H1 (cell line): ENCODE results near the gene TMEM165. TPM values are rescaled to one million over a fixed set of nuclear protein-coding genes. Genes with fewer than 3 reads are reported as not detected.

Experiments used
- CTCF ChIA-PET: fragments of 300-600 bp; sonication (Branson Sonifier 250); formaldehyde crosslinking; loops from one replicate; lab custom pipeline; 2021; ENCODE audit not compliant: partially characterized antibody; lab: Charles Lee
- POLR2A ChIA-PET: fragments of 300-600 bp; sonication (Branson Sonifier 250); formaldehyde crosslinking; loops from one replicate; lab custom pipeline; 2021; ENCODE audit warnings: inconsistent platforms; ENCODE audit not compliant: partially characterized antibody; lab: Charles Lee
- DNase-seq, 2 experiments: peaks; one replicate each; pipeline versions ENCODE4 v3.0.0 to v3.0.0-alpha.2; 2010 to 2022; ENCODE audit warnings: low spot score in 2 of 2, low read depth in 1 of 2, mixed read lengths in 1 of 2
- FAIRE-seq: peaks from 2 replicates; lab custom pipeline; 2011; peaks lifted over from hg19 to GRCh38; lab: Jason Lieb, UNC
- H2AFZ ChIP-seq: 2 replicates; pipeline ENCODE4 v1.8.1; 2012; ENCODE audit warnings: low read length, inconsistent platforms
- H2AK5ac ChIP-seq: 2 replicates; pipeline ENCODE4 v1.6.1; 2013; ENCODE audit warnings: low read depth, low read length
- H2BK120ac ChIP-seq: replicated peaks from 2 replicates; pipeline ENCODE3; 2013; ENCODE audit warnings: low read depth, low read length, inconsistent platforms
- H2BK12ac ChIP-seq: 2 replicates; pipeline ENCODE4 v1.6.1; 2013; ENCODE audit warnings: low read depth, low read length
- H2BK15ac ChIP-seq: 2 replicates; pipeline ENCODE4 v1.6.1; 2013; ENCODE audit warnings: low read length
- H2BK20ac ChIP-seq: 2 replicates; pipeline ENCODE4 v1.6.1; 2013; ENCODE audit warnings: low read length
- H2BK5ac ChIP-seq: 2 replicates; pipeline ENCODE4 v1.6.1; 2013; ENCODE audit warnings: low read depth, low read length
- H3K14ac ChIP-seq: 2 replicates; pipeline ENCODE4 v1.6.1; 2013; ENCODE audit warnings: inconsistent platforms; ENCODE audit not compliant: insufficient read length
- H3K18ac ChIP-seq: 2 replicates; pipeline ENCODE4 v1.6.1; 2013; ENCODE audit warnings: low read length; ENCODE audit errors: extremely low read depth
- H3K23ac ChIP-seq: 2 replicates; pipeline ENCODE4 v1.6.1; 2013; ENCODE audit warnings: inconsistent platforms; ENCODE audit not compliant: insufficient read length
- H3K23me2 ChIP-seq: 2 replicates; pipeline ENCODE4 v1.6.1; 2013; ENCODE audit warnings: low read depth, low read length
- H3K27ac ChIP-seq: 2 replicates; pipeline ENCODE4 v1.6.1; 2011; ENCODE audit warnings: low read depth, low read length, inconsistent platforms
- H3K27me3 ChIP-seq, 4 experiments: replicated peaks in 1 of 4; 1 replicate in 1 of 4; 2 replicates in 3 of 4; pipeline versions ENCODE4 v1.6.1 to v1.8.1; 2011 to 2013; ENCODE audit warnings: low read length in 3 of 4, mild to moderate bottlenecking in 3 of 4, inconsistent platforms in 2 of 4, mixed read lengths in 2 of 4, moderate library complexity in 1 of 4; ENCODE audit not compliant: control insufficient read depth in 3 of 4, insufficient read depth in 3 of 4; ENCODE audit errors: extremely low read depth in 1 of 4
- H3K36me3 ChIP-seq, 4 experiments: 2 replicates each; pipeline versions ENCODE4 v1.6.1 to v1.8.1; 2011 to 2013; ENCODE audit warnings: mild to moderate bottlenecking in 4 of 4, low read length in 3 of 4, moderate library complexity in 2 of 4, control low read depth in 1 of 4, inconsistent platforms in 1 of 4; ENCODE audit not compliant: insufficient read depth in 4 of 4, control insufficient read depth in 2 of 4
- H3K4ac ChIP-seq: replicated peaks from 2 replicates; pipeline ENCODE3; 2013; ENCODE audit warnings: low read length, low read depth, mixed read lengths, inconsistent platforms; ENCODE audit not compliant: insufficient read length
- H3K4me1 ChIP-seq, 4 experiments: replicated peaks in 1 of 4; 1 replicate in 1 of 4; 2 replicates in 3 of 4; pipeline versions ENCODE4 v1.6.1 to v1.8.1; 2011 to 2013; ENCODE audit warnings: low read length in 3 of 4, inconsistent platforms in 2 of 4, mixed read lengths in 1 of 4; ENCODE audit not compliant: insufficient read depth in 4 of 4, control insufficient read depth in 3 of 4
- H3K4me2 ChIP-seq, 2 experiments: 2 replicates each; pipeline versions ENCODE4 v1.6.1 to v1.8.1; 2011 to 2013; ENCODE audit warnings: low read depth in 2 of 2, low read length in 2 of 2, control low read depth in 1 of 2, inconsistent platforms in 1 of 2, mild to moderate bottlenecking in 1 of 2; ENCODE audit not compliant: insufficient read depth in 1 of 2
- H3K4me3 ChIP-seq, 4 experiments: fragments of 200-600, 300-600 bp in 1 of 4; sonication (generic), shearing (Covaris generic), sonication (Bioruptor Twin) in 1 of 4; 2 replicates each; pipeline versions ENCODE4 v1.5.1 to v1.8.1; 2011 to 2016; ENCODE audit warnings: low read length in 4 of 4, low read depth in 3 of 4, control low read depth in 2 of 4, inconsistent platforms in 2 of 4, mild to moderate bottlenecking in 2 of 4, mixed read lengths in 1 of 4, moderate library complexity in 1 of 4; ENCODE audit not compliant: insufficient read depth in 2 of 4; ENCODE audit errors: extremely low read depth in 1 of 4
- H3K56ac ChIP-seq: replicated peaks from 2 replicates; pipeline ENCODE3; 2013; ENCODE audit warnings: low read depth, mild to moderate bottlenecking, mixed read lengths, low read length, inconsistent platforms; ENCODE audit not compliant: insufficient read length
- H3K79me1 ChIP-seq: 2 replicates; pipeline ENCODE4 v1.6.1; 2013; ENCODE audit warnings: low read depth, low read length, control low read depth
- H3K79me2 ChIP-seq, 2 experiments: 2 replicates each; pipeline versions ENCODE4 v1.6.1 to v1.8.1; 2012 to 2013; ENCODE audit warnings: low read length in 2 of 2, mild to moderate bottlenecking in 2 of 2, inconsistent platforms in 1 of 2; ENCODE audit not compliant: insufficient read depth in 2 of 2, control insufficient read depth in 1 of 2
- H3K9ac ChIP-seq, 4 experiments: replicated peaks in 1 of 4; 1 replicate in 1 of 4; 2 replicates in 3 of 4; pipeline versions ENCODE4 v1.6.1 to v1.8.1; 2011 to 2013; ENCODE audit warnings: low read depth in 3 of 4, low read length in 3 of 4, control low read depth in 2 of 4, mild to moderate bottlenecking in 2 of 4, moderate library complexity in 2 of 4, inconsistent platforms in 1 of 4; ENCODE audit errors: extremely low read depth in 1 of 4
- H3K9me3 ChIP-seq, 2 experiments: 2 replicates each; pipeline versions ENCODE4 v1.6.1 to v1.8.1; 2012 to 2013; ENCODE audit warnings: mild to moderate bottlenecking in 2 of 2, moderate library complexity in 2 of 2, control low read depth in 1 of 2, inconsistent platforms in 1 of 2, low read depth in 1 of 2, low read length in 1 of 2, mixed read lengths in 1 of 2; ENCODE audit not compliant: insufficient read depth in 2 of 2
- H4K20me1 ChIP-seq, 2 experiments: replicated peaks in 1 of 2; 2 replicates each; pipeline versions ENCODE3 to v1.8.1; 2011 to 2013; ENCODE audit warnings: inconsistent platforms in 2 of 2, low read length in 2 of 2, mild to moderate bottlenecking in 1 of 2; ENCODE audit not compliant: insufficient read depth in 2 of 2, control insufficient read depth in 1 of 2
- H4K5ac ChIP-seq: 2 replicates; pipeline ENCODE4 v1.6.1; 2013; ENCODE audit warnings: low read length, low read depth, mixed read lengths, inconsistent platforms; ENCODE audit not compliant: insufficient read length
- H4K8ac ChIP-seq: 2 replicates; pipeline ENCODE4 v1.8.0; 2013; ENCODE audit warnings: mild to moderate bottlenecking, moderate library complexity, low read length, inconsistent platforms; ENCODE audit not compliant: insufficient read depth; ENCODE audit errors: extremely low read depth
- H4K91ac ChIP-seq: replicated peaks from 2 replicates; pipeline ENCODE3; 2013; ENCODE audit warnings: low read length, mixed read lengths, inconsistent platforms; ENCODE audit not compliant: insufficient read length
- CBX5 ChIP-seq: fragments of 300-800, 300-1000 bp; sonication (generic); IDR thresholded peaks from 2 replicates; pipeline ENCODE4 v1.7.1; 2016; ENCODE audit warnings: antibody characterized with exemption, low read length, low read depth
- HDAC6 ChIP-seq: IDR thresholded peaks from one replicate; pipeline ENCODE4 v1.7.1; 2012; ENCODE audit warnings: low read depth, mild to moderate bottlenecking, inconsistent platforms, low read length, moderate library complexity
- JUN ChIP-seq: IDR thresholded peaks from 2 replicates; pipeline ENCODE4 v1.6.1; 2011; ENCODE audit warnings: low read depth, mild to moderate bottlenecking, improper control_type of control experiment, low read length
- JUND ChIP-seq: IDR thresholded peaks from 2 replicates; pipeline ENCODE4 v1.6.1; 2011; ENCODE audit warnings: mild to moderate bottlenecking, improper control_type of control experiment, low read length
- KDM4A ChIP-seq: IDR thresholded peaks from one replicate; pipeline ENCODE4 v1.7.1; 2012; ENCODE audit warnings: low read depth, mild to moderate bottlenecking, moderate library complexity, low read length, inconsistent platforms; ENCODE audit not compliant: severe bottlenecking
- POLR2A ChIP-seq, 2 experiments: IDR thresholded peaks; 1 replicate in 1 of 2; 2 replicates in 1 of 2; pipeline ENCODE4 v1.6.1; 2011; ENCODE audit warnings: low read depth in 2 of 2, low read length in 2 of 2, mild to moderate bottlenecking in 2 of 2; ENCODE audit errors: control extremely low read depth in 1 of 2
- SP2 ChIP-seq: IDR thresholded peaks from 2 replicates; pipeline ENCODE4 v1.6.1; 2012; ENCODE audit warnings: mild to moderate bottlenecking, low read length, inconsistent platforms
- SUZ12 ChIP-seq: fragments of 200-600 bp; sonication (generic); IDR thresholded peaks from 2 replicates; pipeline ENCODE4 v1.6.1; 2012; ENCODE audit warnings: mild to moderate bottlenecking, inconsistent platforms, low read length, moderate library complexity, mixed read lengths
- TAF7 ChIP-seq: optimal IDR thresholded peaks from 2 replicates; pipeline ENCODE3; 2011; ENCODE audit warnings: low read depth, mild to moderate bottlenecking, inconsistent platforms, low read length, moderate library complexity, borderline replicate concordance
- USF2 ChIP-seq: IDR thresholded peaks from 2 replicates; pipeline ENCODE4 v1.6.1; 2011; ENCODE audit warnings: low read length, improper control_type of control experiment
- WGBS, 2 experiments: shearing (Covaris generic) in 1 of 2; methylation state at CpG; one replicate each; pipeline versions ENCODE4 v1.1.6 to v1.1.7; 2013 to 2015; ENCODE audit warnings: low lambda C conversion rate in 2 of 2, mixed read lengths in 2 of 2, inconsistent platforms in 1 of 2, low coverage in 1 of 2, missing lambda C conversion rate in 1 of 2; ENCODE audit not compliant: insufficient replicate concordance in 2 of 2, insufficient coverage in 1 of 2, insufficient read length in 1 of 2; ENCODE audit errors: extremely low coverage in 1 of 2, missing lambda C conversion rate in 1 of 2; 5-methylcytosine and 5-hydroxymethylcytosine counted together
- polyA plus RNA-seq, 7 experiments: library from polyadenylated mRNA; depleted of rRNA in 3 of 7; stranded (reverse) in 5 of 7; unstranded in 2 of 7; fragments of >200 nt in 5 of 7; fragments of 200-250 nt in 2 of 7; gene quantifications; 1 replicate in 5 of 7; 2 replicates in 1 of 7; 4 replicates in 1 of 7; pipeline versions ENCODE4 v1.2.1 to v1.2.3, GENCODE V29; 2011 to 2013; ENCODE audit warnings: missing spikeins in 2 of 7, mixed read lengths in 2 of 7
- total RNA-seq: library from RNA; stranded (reverse); fragmentation: NEBNext Ultra II Directional; extraction: Animal tissue kit (Norgen Biotek cat#: 25700); gene quantifications from 2 replicates; pipeline ENCODE4 v1.2.1, GENCODE V29; 2021
- TF ChIP-seq, protein P1 (sequence below): IDR thresholded peaks from 2 replicates; pipeline ENCODE4 v1.6.1; 2012; ENCODE audit warnings: inconsistent platforms

TMEM165 gene
- total and polyA plus RNA-seq, 2 of the 8 experiments (the other 6 are each of a cell fraction or from before 2014, with no cell fraction given), result 85.5 to 125 TPM

- H2AFZ ChIP-seq, result no peak overlapping the region
- H3K4me1 ChIP-seq, result peaks cover 6 to 20% (median 11%) of the 10 kb centered on the region in 4 experiments; a peak in 6 of 7 replicates
- peak overlapping the region; percentile 99 for H2AK5ac ChIP-seq
- H4K91ac ChIP-seq, result peak overlapping the region; percentile 70
- no peak overlapping the region for H3K56ac ChIP-seq
- no peak overlapping the region for H3K14ac ChIP-seq
- 0 out of 8 replicates have a peak, but pooled peaks cover 0 to 2% (median 0%) of the 10 kb centered on the region in 4 experiments for H3K36me3 ChIP-seq
- no peak overlapping the region for H3K23ac ChIP-seq
- FAIRE-seq, result no peak
- CTCF ChIA-PET, result interaction anchor here (0.6 to 3.0 kb wide), 4 partner anchors 11 to 160 kb away, joined by 3 to 15 read pairs (median 10); partner anchors contain the start of gene SRD5A3
- no peak for DNase-seq
- H4K5ac ChIP-seq, result no peak overlapping the region
- no peak overlapping the region; the same call in none of the 2 replicates for H3K18ac ChIP-seq
- H3K27ac ChIP-seq, result no peak overlapping the region
- no peaks in the 10 kb centered on the region for H3K27me3 ChIP-seq
- no peaks in the 10 kb centered on the region for H3K9me3 ChIP-seq
- peak overlapping the region; percentile 32 for H3K4ac ChIP-seq
- H2BK15ac ChIP-seq, result peak overlapping the region; percentile 92; the same call in 1 of the 2 replicates
- 91% methylated on average over 9 of the region's 9 CpGs; no CpG with 5 or more reads in 1 of the 2 experiments for WGBS, 2 experiments
- H2BK5ac ChIP-seq, result peak overlapping the region; percentile 81; the same call in 1 of the 2 replicates
- no peak overlapping the region; the same call in 1 of the 2 replicates for H4K8ac ChIP-seq
- H2BK120ac ChIP-seq, result peak overlapping the region; percentile 76
- H3K4me2 ChIP-seq, result no peak overlapping the region
- POLR2A ChIA-PET, result interaction anchor here (1.5 to 2.1 kb wide), 2 partner anchors 31 to 32 kb away, joined by 6 to 15 read pairs; partner anchors contain the start of gene TMEM165
- peak overlapping the region; percentile 66; the same call in 1 of the 2 replicates for H2BK20ac ChIP-seq
- H2BK12ac ChIP-seq, result peak overlapping the region; percentile 98
- 0 out of 2 replicates have a peak, but pooled peaks cover 3% of the 10 kb centered on the region for H3K23me2 ChIP-seq
- H3K79me1 ChIP-seq, result no peaks in the 10 kb centered on the region
- no peak overlapping the region for H3K4me3 ChIP-seq
- H3K79me2 ChIP-seq, result no peaks in the 10 kb centered on the region
- H4K20me1 ChIP-seq, result no peaks in the 10 kb centered on the region
- H3K9ac ChIP-seq, result no peak overlapping the region; a peak in 1 of 7 replicates
- TF ChIP-seq TAF7 (no peak), USF2 (no peak), JUN (no peak), POLR2A (IDR thresholded peaks at IDR 0.05; ENCODE audit: control extremely low read depth in 1 of 2, low read depth in 2 of 2, low read length in 2 of 2) (no peak), HDAC6 (no peak), KDM4A (no peak), SP2 (no peak), JUND (no peak), CBX5 (no peak), SUZ12 (no peak)
- TF ChIP-seq, protein P1, sequence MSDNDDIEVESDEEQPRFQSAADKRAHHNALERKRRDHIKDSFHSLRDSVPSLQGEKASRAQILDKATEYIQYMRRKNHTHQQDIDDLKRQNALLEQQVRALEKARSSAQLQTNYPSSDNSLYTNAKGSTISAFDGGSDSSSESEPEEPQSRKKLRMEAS, result no peak
Observed at GRCh38 chr4:55363691-55364351, 31.9 kb upstream of the TMEM165 start.
